Astrocyte (in vitro differentiated cells and primary cell): Measurements from ENCODE around the gene IL1RAP. TPM values are rescaled to one million over a fixed set of nuclear protein-coding genes. Genes with fewer than 3 reads are reported as not detected.

Experiments used
- DNase-seq: peaks from one replicate; pipeline ENCODE4 v3.0.0-alpha.2; 2010; ENCODE audit warnings: low read depth
- FAIRE-seq: peaks from 2 replicates; lab custom pipeline; 2011; peaks lifted over from hg19 to GRCh38; lab: Jason Lieb, UNC
- H2AFZ ChIP-seq: 2 replicates; pipeline ENCODE4 v1.6.0; 2012; ENCODE audit warnings: low read depth, low read length, inconsistent platforms
- H3K27ac ChIP-seq: 2 replicates; pipeline ENCODE4 v1.5.1; 2011; ENCODE audit warnings: low read depth, low read length, inconsistent platforms
- H3K27me3 ChIP-seq: 2 replicates; pipeline ENCODE4 v1.6.0; 2011; ENCODE audit warnings: low read length, inconsistent platforms; ENCODE audit not compliant: insufficient read depth
- H3K36me3 ChIP-seq: 2 replicates; pipeline ENCODE4 v1.5.1; 2011; ENCODE audit warnings: low read length, inconsistent platforms; ENCODE audit not compliant: insufficient read depth
- H3K4me1 ChIP-seq: 2 replicates; pipeline ENCODE4 v1.5.1; 2011; ENCODE audit warnings: low read length, inconsistent platforms; ENCODE audit not compliant: insufficient read depth
- H3K4me2 ChIP-seq: 2 replicates; pipeline ENCODE4 v1.6.0; 2012; ENCODE audit warnings: low read length, inconsistent platforms
- H3K4me3 ChIP-seq: 2 replicates; pipeline ENCODE4 v1.5.1; 2011; ENCODE audit warnings: low read depth, mild to moderate bottlenecking, low read length, inconsistent platforms; ENCODE audit not compliant: insufficient read depth
- H3K79me2 ChIP-seq: 2 replicates; pipeline ENCODE4 v1.6.0; 2012; ENCODE audit warnings: mild to moderate bottlenecking, low read length, inconsistent platforms; ENCODE audit not compliant: insufficient read depth
- H3K9ac ChIP-seq: 2 replicates; pipeline ENCODE4 v1.6.0; 2012; ENCODE audit warnings: mild to moderate bottlenecking, low read length, inconsistent platforms
- H3K9me3 ChIP-seq: 2 replicates; pipeline ENCODE4 v1.5.1; 2012; ENCODE audit warnings: low read depth, mild to moderate bottlenecking, low read length, inconsistent platforms; ENCODE audit not compliant: insufficient read depth
- H4K20me1 ChIP-seq: 2 replicates; pipeline ENCODE4 v1.6.0; 2012; ENCODE audit warnings: low read length, inconsistent platforms; ENCODE audit not compliant: insufficient read depth
- H3K27ac Mint-ChIP-seq: one replicate; pipeline ENCODE4 v1.8.0; 2021; ENCODE audit warnings: mild to moderate bottlenecking, mixed read lengths; ENCODE audit not compliant: unreplicated experiment
- H3K27me3 Mint-ChIP-seq: one replicate; pipeline ENCODE4 v1.8.0; 2021; ENCODE audit warnings: low read depth, mixed read lengths; ENCODE audit not compliant: unreplicated experiment
- H3K36me3 Mint-ChIP-seq: one replicate; pipeline ENCODE4 v1.8.0; 2021; ENCODE audit warnings: low read depth, mixed read lengths; ENCODE audit not compliant: unreplicated experiment
- H3K4me1 Mint-ChIP-seq: one replicate; pipeline ENCODE4 v1.8.0; 2021; ENCODE audit warnings: low read depth, mixed read lengths; ENCODE audit not compliant: unreplicated experiment
- H3K4me3 Mint-ChIP-seq: one replicate; pipeline ENCODE4 v1.8.0; 2021; ENCODE audit warnings: mild to moderate bottlenecking, moderate library complexity, mixed read lengths; ENCODE audit not compliant: unreplicated experiment
- H3K9me3 Mint-ChIP-seq: one replicate; pipeline ENCODE4 v1.8.0; 2021; ENCODE audit warnings: mild to moderate bottlenecking, mixed read lengths; ENCODE audit not compliant: unreplicated experiment
- CTCF ChIP-seq: IDR thresholded peaks from 2 replicates; pipeline ENCODE4 v1.5.1; 2011; ENCODE audit warnings: low read depth, mild to moderate bottlenecking, inconsistent platforms, low read length, moderate library complexity; ENCODE audit not compliant: insufficient read depth
- EZH2 ChIP-seq: IDR thresholded peaks from 2 replicates; pipeline ENCODE4 v1.6.1; 2012; ENCODE audit warnings: mild to moderate bottlenecking, low read length, inconsistent platforms; ENCODE audit not compliant: insufficient read depth
- total RNA-seq: library from RNA; stranded (reverse); gene quantifications from 2 replicates; pipeline ENCODE4 v1.2.1, GENCODE V29; 2021

Gene IL1RAP
- total RNA-seq, 1 donor from 2014 or later = 19.4 TPM

GRCh38 chr3:190690246-190690645 lies 176.4 kb downstream of the IL1RAP start:
- no peaks in the 10 kb centered on the region for H3K9me3 ChIP-seq
- H3K27ac Mint-ChIP-seq = no peak overlapping the region
- peaks cover 9% of the 10 kb centered on the region for H3K4me1 Mint-ChIP-seq
- no peaks in the 10 kb centered on the region for H3K27me3 Mint-ChIP-seq
- peaks cover 2% of the 10 kb centered on the region for H3K9me3 Mint-ChIP-seq
- no peaks in the 10 kb centered on the region for H3K36me3 Mint-ChIP-seq
- no peak overlapping the region for H3K27ac ChIP-seq
- no peaks in the 10 kb centered on the region for H3K36me3 ChIP-seq
- no peak overlapping the region for H3K9ac ChIP-seq
- H2AFZ ChIP-seq = no peak overlapping the region
- FAIRE-seq (no peak), DNase-seq (no peak)
- H3K4me1 ChIP-seq = no peaks in the 10 kb centered on the region
- H3K27me3 ChIP-seq = no peaks in the 10 kb centered on the region
- no peak overlapping the region for H3K4me3 Mint-ChIP-seq
- TF ChIP-seq EZH2 = no peak
- no peak for TF ChIP-seq CTCF
- H3K4me2 ChIP-seq = no peak overlapping the region
- no peak overlapping the region for H3K4me3 ChIP-seq
- H3K79me2 ChIP-seq = no peaks in the 10 kb centered on the region
- no peaks in the 10 kb centered on the region for H4K20me1 ChIP-seq

- Histone ChIP-seq H3K36me3 (no peaks in the 10 kb centered on the region), H3K9me3 (no peaks in the 10 kb centered on the region), H3K4me2 (no peak overlapping the region), H3K79me2 (no peaks in the 10 kb centered on the region), H3K4me3 (no peak overlapping the region), H3K27ac (no peak overlapping the region), H4K20me1 (no peaks in the 10 kb centered on the region), H3K9ac (no peak overlapping the region), H2AFZ (no peak overlapping the region), H3K4me1 (no peaks in the 10 kb centered on the region), H3K27me3 (no peaks in the 10 kb centered on the region)
- TF ChIP-seq EZH2 = no peak
- no peak for TF ChIP-seq CTCF
- Mint-ChIP-seq H3K4me3 (no peak overlapping the region), H3K36me3 (no peaks in the 10 kb centered on the region), H3K27ac (no peak overlapping the region), H3K4me1 (peaks cover 15% of the 10 kb centered on the region), H3K27me3 (no peaks in the 10 kb centered on the region), H3K9me3 (peaks cover 2% of the 10 kb centered on the region)
- FAIRE-seq = no peak
- no peak for DNase-seq
Observed at GRCh38 chr3:190692256-190692655, 178.4 kb downstream of the IL1RAP start.

GRCh38 chr3:190694335-190695001 lies 180.6 kb downstream of the IL1RAP start:
- no peaks in the 10 kb centered on the region for H3K4me1 ChIP-seq
- no peaks in the 10 kb centered on the region for H3K9me3 ChIP-seq
- no peak overlapping the region for H3K4me2 ChIP-seq
- H3K79me2 ChIP-seq = no peaks in the 10 kb centered on the region
- no peak overlapping the region for H3K4me3 ChIP-seq
- no peak overlapping the region for H3K27ac Mint-ChIP-seq
- FAIRE-seq (no peak), DNase-seq (no peak)
- H3K36me3 ChIP-seq = no peaks in the 10 kb centered on the region
- H3K9ac ChIP-seq = no peak overlapping the region
- TF ChIP-seq EZH2 = no peak
- no peak for TF ChIP-seq CTCF
- H3K4me3 Mint-ChIP-seq = no peak overlapping the region
- no peaks in the 10 kb centered on the region for H3K36me3 Mint-ChIP-seq
- no peaks in the 10 kb centered on the region for H3K27me3 Mint-ChIP-seq
- H3K27ac ChIP-seq = no peak overlapping the region
- no peaks in the 10 kb centered on the region for H4K20me1 ChIP-seq
- no peak overlapping the region for H2AFZ ChIP-seq
- H3K4me1 Mint-ChIP-seq = peaks cover 12% of the 10 kb centered on the region
- peaks cover 2% of the 10 kb centered on the region for H3K9me3 Mint-ChIP-seq
- H3K27me3 ChIP-seq = no peaks in the 10 kb centered on the region
